Mesenchymal stem cell (in vitro differentiated cells and primary cell): ENCODE measurements around the gene CEP350.

ENCODE experiments used
- DNase-seq: peaks from one replicate; pipeline ENCODE4 v3.0.0-alpha.2; 2013
- H2AFZ ChIP-seq: one replicate; pipeline ENCODE4 v1.6.1; 2013; ENCODE audit warnings: low read depth, mild to moderate bottlenecking, control low read depth, inconsistent platforms, low read length, moderate library complexity
- H2AK5ac ChIP-seq: 2 replicates; pipeline ENCODE4 v1.6.1; 2013; ENCODE audit warnings: low read length, moderate library complexity, mild to moderate bottlenecking, inconsistent platforms; ENCODE audit not compliant: severe bottlenecking
- H2BK120ac ChIP-seq: one replicate; pipeline ENCODE4 v1.6.1; 2013; ENCODE audit warnings: low read depth, mild to moderate bottlenecking, inconsistent platforms, low read length, moderate library complexity
- H2BK12ac ChIP-seq, 2 experiments: one replicate each; pipeline ENCODE4 v1.6.1; 2013; ENCODE audit warnings: inconsistent platforms in 2 of 2, low read length in 2 of 2, mild to moderate bottlenecking in 2 of 2, moderate library complexity in 2 of 2, control low read depth in 1 of 2
- H2BK15ac ChIP-seq: one replicate; pipeline ENCODE4 v1.6.1; 2013; ENCODE audit warnings: mild to moderate bottlenecking, low read depth, inconsistent platforms; ENCODE audit not compliant: poor library complexity, severe bottlenecking
- H2BK5ac ChIP-seq: 2 replicates; pipeline ENCODE4 v1.6.1; 2013; ENCODE audit warnings: low read depth, mild to moderate bottlenecking, low read length, control low read depth, inconsistent platforms; ENCODE audit not compliant: poor library complexity, severe bottlenecking
- H3K14ac ChIP-seq, 2 experiments: one replicate each; pipeline ENCODE4 v1.6.1; 2013; ENCODE audit warnings: inconsistent platforms in 2 of 2, low read length in 2 of 2, control low read depth in 1 of 2, mild to moderate bottlenecking in 1 of 2, moderate library complexity in 1 of 2
- H3K18ac ChIP-seq, 2 experiments: one replicate each; pipeline ENCODE4 v1.6.1; 2013; ENCODE audit warnings: inconsistent platforms in 2 of 2, low read length in 2 of 2, control low read depth in 1 of 2, low read depth in 1 of 2, mild to moderate bottlenecking in 1 of 2
- H3K23ac ChIP-seq, 2 experiments: one replicate each; pipeline ENCODE4 v1.6.1; 2013; ENCODE audit warnings: inconsistent platforms in 2 of 2, low read length in 2 of 2, mild to moderate bottlenecking in 2 of 2, moderate library complexity in 2 of 2, control low read depth in 1 of 2
- H3K27ac ChIP-seq: 2 replicates; pipeline ENCODE4 v1.5.1; 2013; ENCODE audit warnings: mild to moderate bottlenecking, moderate library complexity, low read length, control low read depth, inconsistent platforms; ENCODE audit not compliant: poor library complexity, severe bottlenecking
- H3K27me3 ChIP-seq, 2 experiments: 2 replicates each; pipeline versions ENCODE4 v1.6.1 to v1.7.0; 2013; ENCODE audit warnings: low read length in 2 of 2, mild to moderate bottlenecking in 2 of 2, moderate library complexity in 2 of 2, control low read depth in 1 of 2, inconsistent platforms in 1 of 2; ENCODE audit not compliant: control insufficient read depth in 1 of 2, insufficient read depth in 1 of 2
- H3K36me3 ChIP-seq, 2 experiments: 2 replicates each; pipeline versions ENCODE4 v1.6.1 to v1.7.0; 2013; ENCODE audit warnings: low read length in 2 of 2, control low read depth in 1 of 2, inconsistent platforms in 1 of 2, low read depth in 1 of 2, mild to moderate bottlenecking in 1 of 2; ENCODE audit not compliant: insufficient read depth in 2 of 2, control insufficient read depth in 1 of 2
- H3K4ac ChIP-seq, 2 experiments: one replicate each; pipeline ENCODE4 v1.6.1; 2013; ENCODE audit warnings: inconsistent platforms in 2 of 2, low read length in 2 of 2, mild to moderate bottlenecking in 2 of 2, moderate library complexity in 2 of 2, control low read depth in 1 of 2, low read depth in 1 of 2
- H3K4me1 ChIP-seq: 2 replicates; pipeline ENCODE4 v1.6.1; 2013; ENCODE audit warnings: low read depth, low read length, control low read depth; ENCODE audit not compliant: control insufficient read depth, insufficient read depth
- H3K4me2 ChIP-seq: 2 replicates; pipeline ENCODE4 v1.6.1; 2013; ENCODE audit warnings: low read length, mild to moderate bottlenecking, inconsistent platforms; ENCODE audit not compliant: poor library complexity, severe bottlenecking
- H3K4me3 ChIP-seq, 2 experiments: 2 replicates each; pipeline versions ENCODE4 v1.5.1 to v1.7.0; 2013; ENCODE audit warnings: low read length in 2 of 2, mild to moderate bottlenecking in 2 of 2, control low read depth in 1 of 2, low read depth in 1 of 2; ENCODE audit not compliant: insufficient read depth in 1 of 2
- H3K79me1 ChIP-seq: replicated peaks from 2 replicates; pipeline ENCODE4 v1.6.1; 2013; ENCODE audit warnings: mild to moderate bottlenecking, control low read depth, low read length, inconsistent platforms; ENCODE audit not compliant: poor library complexity, severe bottlenecking
- H3K9ac ChIP-seq: 2 replicates; pipeline ENCODE4 v1.7.0; 2013; ENCODE audit warnings: mild to moderate bottlenecking, low read length, moderate library complexity
- H3K9me3 ChIP-seq: 2 replicates; pipeline ENCODE4 v1.7.0; 2013; ENCODE audit warnings: mild to moderate bottlenecking, low read length; ENCODE audit not compliant: control insufficient read depth
- H4K8ac ChIP-seq: one replicate; pipeline ENCODE4 v1.6.1; 2013; ENCODE audit warnings: inconsistent platforms, mild to moderate bottlenecking, low read length, moderate library complexity
- H4K91ac ChIP-seq: one replicate; pipeline ENCODE4 v1.6.1; 2013; ENCODE audit warnings: mild to moderate bottlenecking, low read length, inconsistent platforms
- WGBS: methylation state at CpG from one replicate; pipeline ENCODE4 v1.1.7; 2013; ENCODE audit warnings: mixed read lengths; 5-methylcytosine and 5-hydroxymethylcytosine counted together

Gene CEP350

DNA sequence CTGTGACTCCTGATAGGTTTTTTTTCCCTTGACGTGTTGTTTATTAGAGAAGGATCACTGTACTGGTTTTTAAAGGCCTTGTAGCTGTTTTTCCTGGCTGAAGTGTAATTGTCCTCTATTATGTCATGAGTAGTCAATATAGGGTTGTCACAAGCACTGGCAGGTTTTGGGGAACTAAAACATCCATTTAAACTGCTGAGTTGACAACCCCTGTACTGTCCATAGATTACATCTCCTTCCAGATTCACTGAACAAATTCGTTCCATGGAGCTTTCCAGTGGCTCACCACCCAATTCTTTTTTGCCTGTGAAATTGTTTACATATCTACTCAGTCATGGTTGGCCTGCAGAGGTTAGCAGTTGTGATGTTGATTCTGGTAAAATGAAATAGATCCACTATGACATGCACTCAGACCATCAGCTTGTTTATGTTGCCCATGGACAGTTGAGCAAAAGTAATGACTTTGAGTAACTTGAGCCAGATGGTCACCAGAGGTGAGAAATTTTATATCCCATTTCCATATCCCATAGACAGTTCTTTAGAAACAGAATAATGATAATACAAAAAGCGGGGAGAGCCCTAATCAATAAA, 140.2 kb downstream of the CEP350 start:
- Histone ChIP-seq H3K23ac (no peak overlapping the region), H3K27me3 (no peaks in the 10 kb centered on the region), H3K79me1 (peaks cover 4% of the 10 kb centered on the region), H2AFZ (no peak overlapping the region), H3K4me1 (no peaks in the 10 kb centered on the region), H3K9me3 (no peaks in the 10 kb centered on the region), H3K14ac (no peak overlapping the region), H4K8ac (no peak overlapping the region), H2BK5ac (no peak overlapping the region), H3K4me2 (no peak overlapping the region), H3K27ac (no peak overlapping the region), H3K4ac (no peak overlapping the region), H2BK120ac (no peak overlapping the region), H2BK12ac (no peak overlapping the region), H3K18ac (peak overlapping the region in 1 of 2 experiments; percentile 43), H2AK5ac (no peak overlapping the region), H3K9ac (no peak overlapping the region), H2BK15ac (no peak overlapping the region), H4K91ac (no peak overlapping the region), H3K4me3 (no peak overlapping the region), H3K36me3 (peaks cover 10 to 77% of the 10 kb centered on the region in 2 experiments)
- peak; percentile 45 for DNase-seq
- 72% methylated on average over 2 of the region's 3 CpGs for WGBS

DNA sequence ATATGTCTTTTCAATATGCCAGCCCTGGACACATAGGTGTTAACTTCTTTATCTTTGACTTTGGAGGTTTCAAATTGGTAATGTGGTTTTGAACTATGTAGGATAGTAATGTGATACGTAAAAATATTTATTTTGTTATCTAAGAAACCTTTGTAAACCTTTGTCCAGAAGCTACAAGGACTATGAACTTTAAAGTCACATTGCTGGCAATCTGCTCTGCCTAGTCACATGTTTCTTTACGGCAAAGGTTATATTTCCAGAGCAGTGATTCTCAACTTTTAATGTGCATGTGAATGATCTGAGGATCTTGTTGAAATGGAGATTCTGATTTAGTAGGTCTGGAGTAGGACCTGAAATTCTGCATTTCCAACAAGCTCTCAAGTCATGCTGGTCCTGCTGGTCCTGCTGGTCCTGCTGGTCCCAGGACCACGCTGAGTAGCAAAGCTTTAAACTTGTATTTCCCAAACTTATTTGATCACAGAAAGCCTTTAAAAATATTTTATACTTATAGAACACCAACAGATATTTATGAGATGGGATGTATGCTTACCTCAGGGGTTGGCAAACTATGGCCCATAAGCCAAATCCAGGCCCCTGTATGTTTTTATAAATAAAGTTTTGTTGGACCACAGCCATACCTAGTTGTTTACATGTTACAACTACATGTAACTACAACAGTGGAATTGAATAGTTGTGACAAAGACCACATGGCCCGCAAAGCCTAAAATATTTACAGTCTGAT, 142.1 kb downstream of the CEP350 start:
- no peak overlapping the region for H3K27ac ChIP-seq
- no peak overlapping the region for H3K14ac ChIP-seq
- no peak overlapping the region for H3K9ac ChIP-seq
- H3K4me3 ChIP-seq, result no peak overlapping the region
- H3K9me3 ChIP-seq, result no peaks in the 10 kb centered on the region
- no peak overlapping the region for H2BK5ac ChIP-seq
- no peaks in the 10 kb centered on the region for H3K4me1 ChIP-seq
- H4K91ac ChIP-seq, result no peak overlapping the region
- H3K27me3 ChIP-seq, result no peaks in the 10 kb centered on the region
- no peak overlapping the region for H3K23ac ChIP-seq
- no peak overlapping the region for H3K18ac ChIP-seq
- H3K79me1 ChIP-seq, result peaks cover 3% of the 10 kb centered on the region
- no peak overlapping the region for H2BK120ac ChIP-seq
- no peak overlapping the region for H2BK15ac ChIP-seq
- H3K4ac ChIP-seq, result peak overlapping the region in 1 of 2 experiments; percentile 67
- H3K36me3 ChIP-seq, result peaks cover 7 to 81% of the 10 kb centered on the region in 2 experiments
- peak; percentile 72 for DNase-seq
- no peak overlapping the region for H2BK12ac ChIP-seq
- WGBS, result 100% methylated on average over 2 of the region's 4 CpGs
- H2AFZ ChIP-seq, result no peak overlapping the region
- no peak overlapping the region for H3K4me2 ChIP-seq
- no peak overlapping the region for H4K8ac ChIP-seq
- no peak overlapping the region for H2AK5ac ChIP-seq

DNA sequence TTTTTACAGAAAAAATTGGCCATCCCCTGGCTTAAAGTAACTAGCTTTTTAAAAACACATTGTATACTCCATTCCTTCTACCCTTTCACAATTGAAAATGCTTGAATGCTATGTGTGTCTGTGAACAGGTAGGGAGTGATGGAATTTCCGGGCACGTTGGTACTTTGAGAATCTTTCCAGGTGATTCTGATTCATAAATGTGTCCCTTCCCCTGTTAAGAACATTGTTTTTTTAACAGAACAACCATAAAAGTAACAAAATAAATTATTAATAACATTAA, 142.7 kb downstream of the CEP350 start:
- Histone ChIP-seq H3K79me1 (peaks cover 3% of the 10 kb centered on the region), H3K4ac (no peak overlapping the region), H2BK15ac (no peak overlapping the region), H3K4me2 (no peak overlapping the region), H3K27me3 (no peaks in the 10 kb centered on the region), H2AK5ac (no peak overlapping the region), H3K9ac (no peak overlapping the region), H3K18ac (no peak overlapping the region), H3K27ac (no peak overlapping the region), H2BK5ac (no peak overlapping the region), H2AFZ (no peak overlapping the region), H3K4me1 (no peaks in the 10 kb centered on the region), H3K9me3 (no peaks in the 10 kb centered on the region), H2BK120ac (no peak overlapping the region), H4K91ac (no peak overlapping the region), H4K8ac (no peak overlapping the region), H3K23ac (no peak overlapping the region), H3K4me3 (no peak overlapping the region), H3K36me3 (peaks cover 6 to 79% of the 10 kb centered on the region in 2 experiments), H3K14ac (no peak overlapping the region), H2BK12ac (no peak overlapping the region)
- DNase-seq, result no peak
- WGBS, result no CpG with 5 or more reads among the region's 2 CpGs

DNA sequence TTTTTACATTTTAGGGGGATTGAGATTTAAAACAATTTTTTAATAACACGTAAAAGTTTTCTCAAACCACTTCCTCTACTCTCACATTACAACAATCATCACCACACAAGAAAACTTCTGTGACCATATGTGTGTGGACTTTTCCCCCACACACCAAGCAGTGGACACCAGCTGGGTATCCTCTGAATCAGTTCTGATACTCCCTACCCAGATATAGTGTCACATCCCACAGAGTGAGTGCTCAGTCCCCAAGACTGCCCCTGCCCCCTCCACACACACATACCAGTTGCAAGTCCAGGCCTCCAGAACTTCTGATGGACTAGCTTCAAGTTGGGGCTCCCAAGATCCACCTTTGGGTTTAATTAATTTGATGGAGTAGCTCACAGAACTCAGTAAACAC, 146.8 kb downstream of the CEP350 start:
- H3K4ac ChIP-seq, result no peak overlapping the region
- H3K4me2 ChIP-seq, result no peak overlapping the region
- no peak overlapping the region for H2BK5ac ChIP-seq
- H2BK120ac ChIP-seq, result no peak overlapping the region
- 100% methylated on average over 1 of the region's 1 CpG for WGBS
- H3K4me3 ChIP-seq, result no peak overlapping the region
- peaks cover 6 to 68% of the 10 kb centered on the region in 2 experiments for H3K36me3 ChIP-seq
- H3K27ac ChIP-seq, result no peak overlapping the region
- no peak overlapping the region for H4K91ac ChIP-seq
- no peak overlapping the region for H2BK15ac ChIP-seq
- no peak overlapping the region for H2AFZ ChIP-seq
- DNase-seq, result no peak
- H3K4me1 ChIP-seq, result no peaks in the 10 kb centered on the region
- peak overlapping the region in 1 of 2 experiments; percentile 77 for H2BK12ac ChIP-seq
- no peak overlapping the region for H3K14ac ChIP-seq
- H3K79me1 ChIP-seq, result peaks cover 4% of the 10 kb centered on the region
- no peaks in the 10 kb centered on the region for H3K27me3 ChIP-seq
- peak overlapping the region in 1 of 2 experiments; percentile 54 for H3K18ac ChIP-seq
- H3K9me3 ChIP-seq, result no peaks in the 10 kb centered on the region
- peak overlapping the region in 1 of 2 experiments; percentile 40 for H3K23ac ChIP-seq
- H2AK5ac ChIP-seq, result no peak overlapping the region
- H4K8ac ChIP-seq, result no peak overlapping the region
- H3K9ac ChIP-seq, result no peak overlapping the region
